H1 (cell line): ENCODE results near the gene IPO11. TPM values are rescaled to one million over a fixed set of nuclear protein-coding genes. Genes with fewer than 3 reads are reported as not detected.

Experiments
- CTCF ChIA-PET: fragments of 300-600 bp; sonication (Branson Sonifier 250); formaldehyde crosslinking; loops from one replicate; lab custom pipeline; 2021; ENCODE audit not compliant: partially characterized antibody; lab: Charles Lee
- POLR2A ChIA-PET: fragments of 300-600 bp; sonication (Branson Sonifier 250); formaldehyde crosslinking; loops from one replicate; lab custom pipeline; 2021; ENCODE audit warnings: inconsistent platforms; ENCODE audit not compliant: partially characterized antibody; lab: Charles Lee
- DNase-seq, 2 experiments: peaks; one replicate each; pipeline versions ENCODE4 v3.0.0 to v3.0.0-alpha.2; 2010 to 2022; ENCODE audit warnings: low spot score in 2 of 2, low read depth in 1 of 2, mixed read lengths in 1 of 2
- FAIRE-seq: peaks from 2 replicates; lab custom pipeline; 2011; peaks lifted over from hg19 to GRCh38; lab: Jason Lieb, UNC
- H2AFZ ChIP-seq: 2 replicates; pipeline ENCODE4 v1.8.1; 2012; ENCODE audit warnings: low read length, inconsistent platforms
- H2AK5ac ChIP-seq: 2 replicates; pipeline ENCODE4 v1.6.1; 2013; ENCODE audit warnings: low read depth, low read length
- H2BK120ac ChIP-seq: replicated peaks from 2 replicates; pipeline ENCODE3; 2013; ENCODE audit warnings: low read depth, low read length, inconsistent platforms
- H2BK12ac ChIP-seq: 2 replicates; pipeline ENCODE4 v1.6.1; 2013; ENCODE audit warnings: low read depth, low read length
- H2BK15ac ChIP-seq: 2 replicates; pipeline ENCODE4 v1.6.1; 2013; ENCODE audit warnings: low read length
- H2BK20ac ChIP-seq: 2 replicates; pipeline ENCODE4 v1.6.1; 2013; ENCODE audit warnings: low read length
- H2BK5ac ChIP-seq: 2 replicates; pipeline ENCODE4 v1.6.1; 2013; ENCODE audit warnings: low read depth, low read length
- H3K14ac ChIP-seq: 2 replicates; pipeline ENCODE4 v1.6.1; 2013; ENCODE audit warnings: inconsistent platforms; ENCODE audit not compliant: insufficient read length
- H3K18ac ChIP-seq: 2 replicates; pipeline ENCODE4 v1.6.1; 2013; ENCODE audit warnings: low read length; ENCODE audit errors: extremely low read depth
- H3K23ac ChIP-seq: 2 replicates; pipeline ENCODE4 v1.6.1; 2013; ENCODE audit warnings: inconsistent platforms; ENCODE audit not compliant: insufficient read length
- H3K23me2 ChIP-seq: 2 replicates; pipeline ENCODE4 v1.6.1; 2013; ENCODE audit warnings: low read depth, low read length
- H3K27ac ChIP-seq: 2 replicates; pipeline ENCODE4 v1.6.1; 2011; ENCODE audit warnings: low read depth, low read length, inconsistent platforms
- H3K27me3 ChIP-seq, 4 experiments: replicated peaks in 1 of 4; 1 replicate in 1 of 4; 2 replicates in 3 of 4; pipeline versions ENCODE4 v1.6.1 to v1.8.1; 2011 to 2013; ENCODE audit warnings: low read length in 3 of 4, mild to moderate bottlenecking in 3 of 4, inconsistent platforms in 2 of 4, mixed read lengths in 2 of 4, moderate library complexity in 1 of 4; ENCODE audit not compliant: control insufficient read depth in 3 of 4, insufficient read depth in 3 of 4; ENCODE audit errors: extremely low read depth in 1 of 4
- H3K36me3 ChIP-seq, 4 experiments: 2 replicates each; pipeline versions ENCODE4 v1.6.1 to v1.8.1; 2011 to 2013; ENCODE audit warnings: mild to moderate bottlenecking in 4 of 4, low read length in 3 of 4, moderate library complexity in 2 of 4, control low read depth in 1 of 4, inconsistent platforms in 1 of 4; ENCODE audit not compliant: insufficient read depth in 4 of 4, control insufficient read depth in 2 of 4
- H3K4ac ChIP-seq: replicated peaks from 2 replicates; pipeline ENCODE3; 2013; ENCODE audit warnings: low read length, low read depth, mixed read lengths, inconsistent platforms; ENCODE audit not compliant: insufficient read length
- H3K4me1 ChIP-seq, 4 experiments: replicated peaks in 1 of 4; 1 replicate in 1 of 4; 2 replicates in 3 of 4; pipeline versions ENCODE4 v1.6.1 to v1.8.1; 2011 to 2013; ENCODE audit warnings: low read length in 3 of 4, inconsistent platforms in 2 of 4, mixed read lengths in 1 of 4; ENCODE audit not compliant: insufficient read depth in 4 of 4, control insufficient read depth in 3 of 4
- H3K4me2 ChIP-seq, 2 experiments: 2 replicates each; pipeline versions ENCODE4 v1.6.1 to v1.8.1; 2011 to 2013; ENCODE audit warnings: low read depth in 2 of 2, low read length in 2 of 2, control low read depth in 1 of 2, inconsistent platforms in 1 of 2, mild to moderate bottlenecking in 1 of 2; ENCODE audit not compliant: insufficient read depth in 1 of 2
- H3K4me3 ChIP-seq, 4 experiments: fragments of 200-600, 300-600 bp in 1 of 4; sonication (generic), shearing (Covaris generic), sonication (Bioruptor Twin) in 1 of 4; 2 replicates each; pipeline versions ENCODE4 v1.5.1 to v1.8.1; 2011 to 2016; ENCODE audit warnings: low read length in 4 of 4, low read depth in 3 of 4, control low read depth in 2 of 4, inconsistent platforms in 2 of 4, mild to moderate bottlenecking in 2 of 4, mixed read lengths in 1 of 4, moderate library complexity in 1 of 4; ENCODE audit not compliant: insufficient read depth in 2 of 4; ENCODE audit errors: extremely low read depth in 1 of 4
- H3K56ac ChIP-seq: replicated peaks from 2 replicates; pipeline ENCODE3; 2013; ENCODE audit warnings: low read depth, mild to moderate bottlenecking, mixed read lengths, low read length, inconsistent platforms; ENCODE audit not compliant: insufficient read length
- H3K79me1 ChIP-seq: 2 replicates; pipeline ENCODE4 v1.6.1; 2013; ENCODE audit warnings: low read depth, low read length, control low read depth
- H3K79me2 ChIP-seq, 2 experiments: 2 replicates each; pipeline versions ENCODE4 v1.6.1 to v1.8.1; 2012 to 2013; ENCODE audit warnings: low read length in 2 of 2, mild to moderate bottlenecking in 2 of 2, inconsistent platforms in 1 of 2; ENCODE audit not compliant: insufficient read depth in 2 of 2, control insufficient read depth in 1 of 2
- H3K9ac ChIP-seq, 4 experiments: replicated peaks in 1 of 4; 1 replicate in 1 of 4; 2 replicates in 3 of 4; pipeline versions ENCODE4 v1.6.1 to v1.8.1; 2011 to 2013; ENCODE audit warnings: low read depth in 3 of 4, low read length in 3 of 4, control low read depth in 2 of 4, mild to moderate bottlenecking in 2 of 4, moderate library complexity in 2 of 4, inconsistent platforms in 1 of 4; ENCODE audit errors: extremely low read depth in 1 of 4
- H3K9me3 ChIP-seq, 2 experiments: 2 replicates each; pipeline versions ENCODE4 v1.6.1 to v1.8.1; 2012 to 2013; ENCODE audit warnings: mild to moderate bottlenecking in 2 of 2, moderate library complexity in 2 of 2, control low read depth in 1 of 2, inconsistent platforms in 1 of 2, low read depth in 1 of 2, low read length in 1 of 2, mixed read lengths in 1 of 2; ENCODE audit not compliant: insufficient read depth in 2 of 2
- H4K20me1 ChIP-seq, 2 experiments: replicated peaks in 1 of 2; 2 replicates each; pipeline versions ENCODE3 to v1.8.1; 2011 to 2013; ENCODE audit warnings: inconsistent platforms in 2 of 2, low read length in 2 of 2, mild to moderate bottlenecking in 1 of 2; ENCODE audit not compliant: insufficient read depth in 2 of 2, control insufficient read depth in 1 of 2
- H4K5ac ChIP-seq: 2 replicates; pipeline ENCODE4 v1.6.1; 2013; ENCODE audit warnings: low read length, low read depth, mixed read lengths, inconsistent platforms; ENCODE audit not compliant: insufficient read length
- H4K8ac ChIP-seq: 2 replicates; pipeline ENCODE4 v1.8.0; 2013; ENCODE audit warnings: mild to moderate bottlenecking, moderate library complexity, low read length, inconsistent platforms; ENCODE audit not compliant: insufficient read depth; ENCODE audit errors: extremely low read depth
- H4K91ac ChIP-seq: replicated peaks from 2 replicates; pipeline ENCODE3; 2013; ENCODE audit warnings: low read length, mixed read lengths, inconsistent platforms; ENCODE audit not compliant: insufficient read length
- BCL11A ChIP-seq, 2 experiments: IDR thresholded peaks; one replicate each; pipeline ENCODE4 v1.6.1; 2011; ENCODE audit warnings: low read depth in 2 of 2, low read length in 2 of 2, mild to moderate bottlenecking in 2 of 2
- BRCA1 ChIP-seq: IDR thresholded peaks from 2 replicates; pipeline ENCODE4 v1.6.1; 2012; ENCODE audit warnings: low read depth, low read length, improper control_type of control experiment
- EP300 ChIP-seq, 2 experiments: IDR thresholded peaks; 1 replicate in 1 of 2; 2 replicates in 1 of 2; pipeline ENCODE4 v1.6.1; 2011 to 2012; ENCODE audit warnings: low read depth in 2 of 2, low read length in 2 of 2, mild to moderate bottlenecking in 2 of 2, borderline replicate concordance in 1 of 2, inconsistent platforms in 1 of 2, moderate library complexity in 1 of 2
- FOSL1 ChIP-seq: IDR thresholded peaks from 2 replicates; pipeline ENCODE4 v1.6.1; 2011; ENCODE audit warnings: mild to moderate bottlenecking, low read depth, low read length, moderate library complexity; ENCODE audit not compliant: insufficient read depth
- KDM5A ChIP-seq: fragments of 200-600 bp; IDR thresholded peaks from 2 replicates; pipeline ENCODE4 v1.7.1; 2012; ENCODE audit warnings: mild to moderate bottlenecking, low read length, inconsistent platforms, mixed read lengths
- NANOG ChIP-seq: IDR thresholded peaks from 2 replicates; pipeline ENCODE4 v1.6.1; 2011; ENCODE audit warnings: low read length, low read depth, mild to moderate bottlenecking, inconsistent platforms; ENCODE audit not compliant: insufficient read depth, poor library complexity, severe bottlenecking
- RXRA ChIP-seq: IDR thresholded peaks from 2 replicates; pipeline ENCODE4 v1.6.1; 2011; ENCODE audit warnings: low read depth, mild to moderate bottlenecking, low read length, moderate library complexity; ENCODE audit not compliant: insufficient read depth
- SIX5 ChIP-seq: IDR thresholded peaks from 2 replicates; pipeline ENCODE4 v1.6.1; 2011; ENCODE audit warnings: mild to moderate bottlenecking, low read depth, low read length
- SRF ChIP-seq: IDR thresholded peaks from 2 replicates; pipeline ENCODE4 v1.6.1; 2011; ENCODE audit warnings: mild to moderate bottlenecking, low read depth, low read length, moderate library complexity
- SUZ12 ChIP-seq: fragments of 200-600 bp; sonication (generic); IDR thresholded peaks from 2 replicates; pipeline ENCODE4 v1.6.1; 2012; ENCODE audit warnings: mild to moderate bottlenecking, inconsistent platforms, low read length, moderate library complexity, mixed read lengths
- TAF7 ChIP-seq: optimal IDR thresholded peaks from 2 replicates; pipeline ENCODE3; 2011; ENCODE audit warnings: low read depth, mild to moderate bottlenecking, inconsistent platforms, low read length, moderate library complexity, borderline replicate concordance
- TBP ChIP-seq: IDR thresholded peaks from 2 replicates; pipeline ENCODE4 v1.6.1; 2011; ENCODE audit warnings: low read depth, low read length, improper control_type of control experiment
- WGBS, 2 experiments: shearing (Covaris generic) in 1 of 2; methylation state at CpG; one replicate each; pipeline versions ENCODE4 v1.1.6 to v1.1.7; 2013 to 2015; ENCODE audit warnings: low lambda C conversion rate in 2 of 2, mixed read lengths in 2 of 2, inconsistent platforms in 1 of 2, low coverage in 1 of 2, missing lambda C conversion rate in 1 of 2; ENCODE audit not compliant: insufficient replicate concordance in 2 of 2, insufficient coverage in 1 of 2, insufficient read length in 1 of 2; ENCODE audit errors: extremely low coverage in 1 of 2, missing lambda C conversion rate in 1 of 2; 5-methylcytosine and 5-hydroxymethylcytosine counted together
- polyA plus RNA-seq, 7 experiments: library from polyadenylated mRNA; depleted of rRNA in 3 of 7; stranded (reverse) in 5 of 7; unstranded in 2 of 7; fragments of >200 nt in 5 of 7; fragments of 200-250 nt in 2 of 7; gene quantifications; 1 replicate in 5 of 7; 2 replicates in 1 of 7; 4 replicates in 1 of 7; pipeline versions ENCODE4 v1.2.1 to v1.2.3, GENCODE V29; 2011 to 2013; ENCODE audit warnings: missing spikeins in 2 of 7, mixed read lengths in 2 of 7
- total RNA-seq: library from RNA; stranded (reverse); fragmentation: NEBNext Ultra II Directional; extraction: Animal tissue kit (Norgen Biotek cat#: 25700); gene quantifications from 2 replicates; pipeline ENCODE4 v1.2.1, GENCODE V29; 2021
- TF ChIP-seq, protein P1 (sequence below): IDR thresholded peaks from 2 replicates; pipeline ENCODE4 v1.6.1; 2012; ENCODE audit warnings: inconsistent platforms

IPO11 gene
- total and polyA plus RNA-seq, 2 of the 8 experiments (the other 6 are each of a cell fraction or from before 2014, with no cell fraction given): 23.6 to 64.4 TPM

- H3K79me1 ChIP-seq: no peaks in the 10 kb centered on the region
- H3K4ac ChIP-seq: no peak overlapping the region
- H2BK120ac ChIP-seq: no peak overlapping the region
- no peak overlapping the region for H3K18ac ChIP-seq
- ChIA-PET POLR2A (no interaction called here), CTCF (interaction anchor here (0.6 kb wide), 1 partner anchor 208 kb away, joined by 3 read pairs; no protein-coding TSS in a partner anchor)
- WGBS, 2 experiments: 84% methylated on average over 4 of the region's 4 CpGs; no CpG with 5 or more reads in 1 of the 2 experiments
- H3K9me3 ChIP-seq: no peaks in the 10 kb centered on the region
- H3K79me2 ChIP-seq: no peaks in the 10 kb centered on the region
- H2AFZ ChIP-seq: no peak overlapping the region
- no peak overlapping the region for H3K56ac ChIP-seq
- H2BK12ac ChIP-seq: no peak overlapping the region
- H2BK5ac ChIP-seq: no peak overlapping the region
- H2AK5ac ChIP-seq: no peak overlapping the region
- no peak overlapping the region for H3K27ac ChIP-seq
- FAIRE-seq (no peak), DNase-seq (no peak)
- H4K8ac ChIP-seq: no peak overlapping the region
- H2BK15ac ChIP-seq: no peak overlapping the region
- H2BK20ac ChIP-seq: no peak overlapping the region
- no peak overlapping the region for H3K4me2 ChIP-seq
- H4K20me1 ChIP-seq: peaks cover 0 to 1% of the 10 kb centered on the region in 2 experiments
- no peak overlapping the region for H3K23ac ChIP-seq
- H3K9ac ChIP-seq: no peak overlapping the region
- no peaks in the 10 kb centered on the region for H3K36me3 ChIP-seq
- no peak overlapping the region for H3K4me3 ChIP-seq
- no peaks in the 10 kb centered on the region for H3K4me1 ChIP-seq
- H3K27me3 ChIP-seq: no peaks in the 10 kb centered on the region
- no peak overlapping the region for H3K14ac ChIP-seq
- H4K5ac ChIP-seq: no peak overlapping the region
- H3K23me2 ChIP-seq: no peaks in the 10 kb centered on the region
- H4K91ac ChIP-seq: no peak overlapping the region
- TF ChIP-seq SIX5: no peak
- TF ChIP-seq TAF7: no peak
- no peak for TF ChIP-seq NANOG
- TF ChIP-seq BRCA1: no peak
- no peak for TF ChIP-seq SUZ12
- TF ChIP-seq, protein P1, sequence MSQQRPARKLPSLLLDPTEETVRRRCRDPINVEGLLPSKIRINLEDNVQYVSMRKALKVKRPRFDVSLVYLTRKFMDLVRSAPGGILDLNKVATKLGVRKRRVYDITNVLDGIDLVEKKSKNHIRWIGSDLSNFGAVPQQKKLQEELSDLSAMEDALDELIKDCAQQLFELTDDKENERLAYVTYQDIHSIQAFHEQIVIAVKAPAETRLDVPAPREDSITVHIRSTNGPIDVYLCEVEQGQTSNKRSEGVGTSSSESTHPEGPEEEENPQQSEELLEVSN: no peak
- no peak for TF ChIP-seq EP300 (IDR thresholded peaks at IDR 0.05; ENCODE audit: borderline replicate concordance in 1 of 2, low read depth in 2 of 2, low read length in 2 of 2)
- no peak for TF ChIP-seq SRF
- TF ChIP-seq RXRA: no peak
- no peak for TF ChIP-seq FOSL1
- TF ChIP-seq KDM5A: no peak
- TF ChIP-seq BCL11A (IDR thresholded peaks at IDR 0.05; ENCODE audit: low read depth in 2 of 2, low read length in 2 of 2): no peak
- TF ChIP-seq TBP: no peak
Observed at GRCh38 chr5:62576570-62577170, 164.1 kb downstream of the IPO11 start.
